Activated naive CD4-positive, alpha-beta T cell (primary cell): Measurements from ENCODE around the gene LGI2.

ENCODE experiments used
- DNase-seq, 4 experiments: peaks; one replicate each; lab custom pipeline; 2025; lab: John Stamatoyannopoulos, UW

Gene LGI2

GRCh38 chr4:24966076-24966475 lies 64.7 kb downstream of the LGI2 start:
- no peak for DNase-seq

GRCh38 chr4:24965627-24966026 lies 65.1 kb downstream of the LGI2 start:
- DNase-seq = no peak

- no peak for DNase-seq
These were observed 67.5 kb downstream of the LGI2 start for GRCh38 chr4:24963277-24963676.

- no peak for DNase-seq
These were observed 72.9 kb downstream of the LGI2 start for GRCh38 chr4:24957886-24958285.

DNA sequence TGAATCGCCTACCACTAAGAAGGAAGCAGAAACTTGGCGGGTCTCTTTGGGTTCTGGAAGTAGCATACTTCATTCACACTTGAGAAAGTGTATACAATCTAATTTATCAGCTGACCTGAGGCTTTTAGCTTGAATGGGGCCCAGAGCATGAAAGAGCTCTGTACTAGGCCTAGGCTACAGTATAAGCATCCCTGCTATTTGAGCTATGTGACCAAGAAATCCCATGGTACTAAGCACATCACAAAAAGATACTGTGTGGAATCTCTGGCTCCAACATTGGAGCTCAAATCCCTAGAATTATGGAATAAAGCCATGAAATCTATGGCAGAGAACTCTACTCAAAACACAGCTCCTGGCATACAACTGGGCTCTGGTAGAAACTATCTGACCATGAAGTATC lies 74.0 kb downstream of the LGI2 start:
- no peak for DNase-seq

DNA sequence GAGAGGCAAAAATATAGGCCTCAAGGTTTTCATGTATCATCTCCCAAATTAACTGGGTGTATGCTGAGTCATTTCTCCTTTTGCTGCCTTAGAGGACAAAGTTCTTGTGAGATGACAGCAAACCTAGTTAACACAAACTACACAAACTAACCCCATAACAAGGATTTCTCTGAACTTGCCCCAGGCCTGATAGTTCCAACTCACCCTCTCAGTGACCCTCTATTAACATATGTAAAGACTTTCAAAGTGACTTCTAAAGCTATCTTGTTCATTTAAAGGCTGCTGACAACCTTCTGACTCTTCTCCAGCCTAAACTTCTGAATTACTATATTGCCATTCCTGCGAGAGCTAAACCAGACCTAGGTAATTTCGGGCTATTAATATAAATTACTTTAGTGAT lies 74.7 kb downstream of the LGI2 start:
- no peak for DNase-seq

DNA sequence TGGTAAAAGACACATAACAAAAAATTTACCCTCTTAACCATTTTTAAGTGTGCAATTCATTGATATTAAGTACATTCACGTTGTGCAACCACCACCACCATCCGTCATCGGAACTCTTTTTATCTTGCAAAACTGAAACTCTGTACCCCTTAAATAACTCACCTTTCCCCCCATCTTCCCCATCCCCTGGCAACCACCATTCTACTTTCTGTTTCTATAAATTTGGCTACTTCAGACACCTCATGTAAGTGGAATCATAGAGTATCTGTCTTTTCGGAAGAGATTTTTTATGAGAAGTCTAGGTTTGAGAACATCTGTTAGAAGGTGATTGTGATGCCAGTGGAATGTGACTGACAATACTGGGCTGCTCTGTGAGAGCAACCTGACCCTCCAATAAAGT lies 78.1 kb downstream of the LGI2 start:
- no peak for DNase-seq

- no peak for DNase-seq
These were observed 80.8 kb downstream of the LGI2 start for GRCh38 chr4:24949970-24950369.
